Mucosa of gallbladder (tissue), 1 donor: ENCODE results near the gene AUTS2. TPM values are rescaled to one million over a fixed set of nuclear protein-coding genes. Genes with fewer than 3 reads are reported as not detected.

Experiments used
- DNase-seq: peaks from one replicate; pipeline ENCODE4 v3.0.0-alpha.2; 2020; ENCODE audit warnings: low spot score
- total RNA-seq: library from RNA; stranded (reverse); gene quantifications from one replicate; pipeline ENCODE4 v1.2.1, GENCODE V29; 2021
- donor health status: DM: no; HTN: no; CAD: no.

The AUTS2 gene
- total RNA-seq, 1 donor from 2014 or later = 50.1 TPM

DNA sequence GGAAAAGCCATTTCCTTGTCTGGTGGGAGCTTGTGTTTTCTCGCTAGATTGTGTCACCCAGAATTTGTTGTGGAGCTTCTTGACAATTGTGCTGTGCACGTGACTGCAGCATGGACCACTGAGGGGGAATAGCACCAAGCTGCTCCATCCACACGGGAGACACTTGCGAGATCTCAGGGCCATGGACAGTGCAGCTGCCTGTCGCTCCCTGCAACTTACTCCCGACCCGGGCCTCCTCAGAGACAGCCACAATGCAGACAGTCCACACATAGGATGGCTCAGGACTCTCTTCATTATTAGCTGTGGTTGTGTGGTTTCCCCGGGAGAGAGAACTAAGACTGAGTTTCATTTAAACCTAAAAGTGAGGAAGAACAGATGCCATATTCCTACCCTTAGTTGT lies 860.5 kb downstream of the AUTS2 start:
- DNase-seq = no peak

GRCh38 chr7:70459546-70459945 lies 861.3 kb downstream of the AUTS2 start:
- no peak for DNase-seq

DNA sequence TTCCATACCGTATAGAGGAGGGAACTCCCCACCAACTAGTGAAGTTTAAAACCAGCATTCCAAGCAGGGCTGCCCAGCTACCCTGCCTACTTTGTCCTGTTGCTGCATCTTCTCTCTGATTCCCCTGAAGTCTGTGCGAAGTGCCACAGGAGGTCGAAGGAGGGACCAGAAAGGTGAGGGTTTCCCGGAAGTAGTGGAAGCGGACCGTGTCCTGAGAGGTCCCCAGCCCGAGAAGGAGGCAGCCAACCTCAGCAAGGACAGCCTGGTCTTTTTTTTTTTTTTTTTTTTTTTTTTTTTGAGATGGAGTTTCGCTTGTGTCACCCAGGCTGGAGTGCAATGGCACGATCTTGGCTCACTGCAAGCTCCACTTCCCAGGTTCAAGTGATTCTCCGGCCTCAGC lies 861.8 kb downstream of the AUTS2 start:
- no peak for DNase-seq

- no peak for DNase-seq
Measured at GRCh38 chr7:70460562-70460961, 862.3 kb downstream of the AUTS2 start.

GRCh38 chr7:70463352-70463938 lies 865.2 kb downstream of the AUTS2 start:
- peak; percentile 74 for DNase-seq

GRCh38 chr7:70466725-70467364 lies 868.6 kb downstream of the AUTS2 start:
- DNase-seq = no peak

DNA sequence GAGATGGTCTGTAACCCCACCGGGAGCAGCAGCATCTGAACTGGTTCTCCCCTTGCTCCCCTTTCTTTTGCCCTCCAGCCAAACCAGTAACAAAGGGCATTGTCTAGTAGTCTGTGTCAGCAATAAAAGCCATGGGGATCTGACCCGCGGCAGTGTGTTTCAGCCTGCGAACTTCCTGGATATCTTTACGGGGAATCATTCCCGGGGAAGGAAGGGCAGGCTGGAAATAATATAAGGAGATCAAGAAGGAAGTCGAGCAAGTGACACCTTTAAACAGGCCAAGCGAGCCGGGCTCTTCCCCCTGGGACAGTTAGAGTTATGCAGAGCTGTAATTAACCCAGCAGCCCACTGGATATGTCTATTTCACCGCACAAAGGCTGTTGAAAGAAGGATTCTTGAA lies 872.5 kb downstream of the AUTS2 start:
- no peak for DNase-seq

DNA sequence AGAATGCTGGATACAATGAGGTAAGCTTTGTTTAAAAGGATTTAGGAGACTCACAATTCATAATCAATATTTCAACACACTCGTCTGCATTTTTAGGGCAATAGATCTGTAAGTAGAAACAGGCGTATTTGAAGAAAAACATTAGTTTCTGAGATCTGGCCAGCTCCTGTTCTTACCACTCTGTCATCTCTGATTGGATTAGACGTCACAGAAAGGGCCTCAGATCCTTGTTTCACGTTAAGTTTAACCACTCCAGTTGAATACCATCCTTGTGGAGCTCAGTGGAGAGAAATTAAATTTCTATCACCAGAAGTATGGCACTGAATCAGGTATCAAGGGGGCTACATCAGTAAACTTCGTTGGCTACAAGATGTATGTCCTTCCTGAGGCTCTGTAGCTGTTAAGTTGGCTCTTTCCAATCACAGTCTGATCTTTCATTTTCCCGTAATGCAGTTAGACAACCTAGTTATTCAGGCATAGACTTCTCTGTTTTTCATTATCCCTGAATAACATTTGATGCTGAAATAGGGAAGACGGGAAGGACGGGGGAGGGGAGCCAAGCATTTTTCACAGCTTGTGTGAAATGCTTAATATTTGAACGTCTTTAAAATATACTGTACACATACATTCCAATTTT lies 874.4 kb downstream of the AUTS2 start:
- no peak for DNase-seq

GRCh38 chr7:70474639-70475234 lies 876.5 kb downstream of the AUTS2 start:
- no peak for DNase-seq

DNA sequence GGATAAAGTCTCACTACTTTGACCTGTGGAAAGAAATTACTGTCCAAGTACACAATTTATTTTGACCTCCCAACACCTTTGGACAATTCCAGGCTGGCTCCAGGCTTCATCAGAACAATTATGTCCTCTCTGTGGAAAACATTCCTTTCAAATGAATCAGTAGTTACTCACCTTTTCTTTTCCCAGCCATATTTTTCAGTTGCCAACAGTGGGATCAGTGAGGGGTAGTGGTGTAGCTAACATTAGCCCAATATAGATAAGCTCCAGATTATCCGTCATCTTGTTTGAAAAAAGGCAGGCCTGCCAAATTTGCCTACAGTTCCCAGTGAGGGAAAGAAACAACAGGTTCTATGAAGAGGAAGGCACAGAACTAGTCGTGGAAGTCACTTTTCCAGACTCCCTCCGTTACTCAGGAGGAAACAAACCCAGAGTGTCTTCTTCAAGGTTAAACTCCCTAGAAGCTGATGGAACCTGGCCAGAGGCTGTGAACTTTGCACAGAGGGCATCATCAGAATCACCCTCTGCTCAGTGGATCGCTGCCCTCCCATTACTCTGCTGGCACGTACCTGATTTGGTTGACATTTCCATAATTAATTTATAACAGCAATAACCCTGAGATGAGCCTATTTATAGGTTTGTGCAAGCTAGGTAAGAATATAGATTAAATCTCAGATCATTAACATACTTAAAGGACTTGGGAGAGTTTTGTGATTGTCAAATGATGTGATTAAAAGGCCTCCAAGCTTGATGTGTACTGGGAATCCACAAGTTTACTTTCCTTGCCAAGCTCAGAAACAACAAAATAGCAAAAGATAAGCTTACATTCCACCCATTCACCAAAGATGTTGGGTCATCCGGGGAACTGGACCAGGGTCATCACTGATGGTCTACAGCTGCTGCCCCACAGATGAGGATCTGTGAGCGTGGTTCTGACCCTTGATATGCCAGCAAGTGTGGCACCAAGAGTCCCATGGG lies 879.0 kb downstream of the AUTS2 start:
- no peak for DNase-seq

DNA sequence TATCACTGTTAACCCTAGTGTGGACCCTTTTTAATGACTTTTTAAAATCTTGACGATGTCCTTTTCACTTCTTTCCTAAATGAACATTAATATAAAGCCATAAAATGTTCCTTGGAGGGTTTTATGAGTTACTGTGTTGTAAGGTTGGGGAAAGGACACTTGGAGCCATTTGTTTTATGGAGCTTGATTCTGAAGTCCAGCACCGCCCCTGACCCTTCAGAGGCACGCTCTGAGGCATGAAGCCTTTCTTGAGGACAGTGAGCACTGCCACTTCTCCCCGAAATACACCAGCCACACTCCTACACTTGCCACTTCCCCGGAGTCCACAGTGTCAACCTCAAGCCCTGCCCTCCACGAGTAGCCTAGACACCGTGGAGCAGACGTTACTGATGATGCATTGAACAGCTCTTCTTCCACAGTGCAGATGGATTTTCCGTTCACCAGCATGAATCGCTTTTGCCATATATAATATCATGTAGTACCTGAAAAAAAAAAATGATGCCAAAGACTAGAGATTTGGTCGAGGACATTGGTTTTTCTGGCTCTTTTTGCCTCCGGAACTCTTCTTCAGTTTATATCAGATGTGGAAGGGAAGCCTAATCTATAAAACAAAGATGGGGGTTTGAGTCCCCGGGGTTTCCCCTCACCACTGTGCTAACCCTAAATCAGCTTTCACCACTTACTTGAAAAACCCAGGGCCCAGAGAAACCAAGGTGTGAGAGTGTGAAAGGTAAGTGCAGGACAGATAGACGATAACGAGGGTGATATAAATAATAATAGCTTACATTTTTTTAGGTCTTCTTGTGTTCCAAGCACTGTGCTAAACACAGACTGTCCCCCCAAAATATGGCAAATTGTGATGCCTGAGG lies 881.1 kb downstream of the AUTS2 start:
- no peak for DNase-seq

DNA sequence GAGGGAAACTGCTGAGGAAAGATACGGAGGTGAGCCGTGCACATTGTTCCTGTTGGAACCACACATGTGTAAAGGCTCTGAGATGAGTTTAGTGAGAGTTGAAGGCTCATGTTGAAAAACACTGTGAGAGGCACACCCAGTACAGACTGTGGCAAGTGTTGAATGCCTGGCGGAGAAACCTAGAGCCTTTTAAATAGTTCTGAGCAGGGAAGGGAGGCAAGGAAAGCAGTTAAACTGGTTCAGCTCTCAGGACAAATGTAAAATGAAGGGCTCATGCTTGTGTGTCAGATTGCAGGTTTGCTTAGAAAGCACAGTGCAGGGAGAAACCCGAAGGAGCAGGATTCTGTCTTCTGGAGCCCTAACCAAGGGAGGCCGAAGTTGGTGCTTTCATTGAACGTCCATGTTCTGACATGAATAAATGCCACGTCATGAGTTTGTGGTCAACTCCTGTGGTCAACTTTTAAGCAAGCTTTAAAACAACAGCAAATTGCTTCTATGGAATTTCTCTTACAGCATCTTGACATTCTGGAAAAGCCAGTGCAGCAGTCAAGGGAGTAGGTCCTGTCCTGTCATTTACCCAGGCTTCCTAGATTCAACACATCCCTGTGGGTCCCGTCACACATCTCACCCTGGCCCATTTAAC lies 882.8 kb downstream of the AUTS2 start:
- no peak for DNase-seq

DNA sequence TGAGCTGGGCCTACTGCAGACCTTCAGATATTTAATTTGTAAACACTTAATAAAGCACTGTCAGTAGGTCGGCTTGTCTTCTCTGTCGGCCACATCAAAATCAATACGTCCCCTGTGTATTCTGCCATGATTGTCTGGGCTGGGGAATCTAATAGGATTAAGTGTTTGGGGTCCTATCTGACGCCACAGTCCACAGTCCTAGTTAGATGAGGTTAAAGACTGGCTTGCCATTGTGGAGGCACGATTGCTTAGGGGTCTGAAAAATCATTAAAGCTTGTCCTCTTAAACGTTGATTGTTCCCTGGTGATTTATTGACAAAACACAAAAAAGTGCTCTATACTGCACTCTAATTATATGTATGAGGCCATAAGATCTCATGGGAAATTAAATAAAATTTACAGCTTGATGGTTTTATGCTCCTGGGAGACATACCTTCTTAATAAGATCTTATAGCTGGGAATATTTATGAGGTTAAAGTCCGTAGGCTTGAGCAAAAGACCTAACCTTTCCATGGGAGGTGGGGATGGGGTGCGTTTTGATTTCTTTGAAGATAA lies 883.4 kb downstream of the AUTS2 start:
- no peak for DNase-seq

DNA sequence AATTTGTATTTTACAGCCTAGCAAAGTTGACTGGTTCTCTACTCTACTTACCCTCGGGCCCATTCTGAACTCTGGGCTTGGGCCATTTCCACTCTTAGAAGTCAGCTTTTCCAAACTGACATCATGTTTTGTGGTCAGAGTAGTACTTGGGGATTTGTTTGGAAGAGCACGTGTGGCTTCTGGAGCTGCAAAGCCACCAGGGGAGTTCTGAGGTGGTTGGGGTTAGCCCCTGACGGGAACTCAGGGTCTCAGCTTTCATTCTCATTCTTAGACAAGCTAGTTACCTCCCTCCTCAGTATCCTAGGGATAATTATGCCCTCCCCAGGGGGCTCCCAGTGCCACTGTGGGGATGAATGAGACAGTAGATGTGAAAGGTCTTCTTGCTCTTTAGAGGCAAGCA lies 886.0 kb downstream of the AUTS2 start:
- DNase-seq = no peak

DNA sequence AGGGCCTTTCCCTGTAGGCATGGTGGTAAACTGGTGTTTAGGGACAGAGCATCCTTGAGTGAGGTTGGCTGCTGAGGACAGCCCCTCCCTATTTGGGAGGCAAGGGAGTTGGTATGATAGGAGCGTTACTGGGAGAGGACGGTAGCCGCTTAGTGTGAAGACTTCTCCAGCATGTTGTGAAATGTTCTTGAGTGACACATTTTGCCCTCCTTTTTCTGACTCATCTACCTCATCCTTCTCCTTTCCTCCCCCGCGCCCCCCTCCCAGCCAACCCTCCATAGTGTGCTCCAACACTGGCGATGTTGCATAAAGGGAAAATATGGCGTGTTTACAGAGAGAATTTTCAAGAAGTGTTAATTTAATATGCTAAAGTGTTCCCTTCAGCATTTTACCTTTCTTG lies 888.7 kb downstream of the AUTS2 start:
- DNase-seq = no peak

DNA sequence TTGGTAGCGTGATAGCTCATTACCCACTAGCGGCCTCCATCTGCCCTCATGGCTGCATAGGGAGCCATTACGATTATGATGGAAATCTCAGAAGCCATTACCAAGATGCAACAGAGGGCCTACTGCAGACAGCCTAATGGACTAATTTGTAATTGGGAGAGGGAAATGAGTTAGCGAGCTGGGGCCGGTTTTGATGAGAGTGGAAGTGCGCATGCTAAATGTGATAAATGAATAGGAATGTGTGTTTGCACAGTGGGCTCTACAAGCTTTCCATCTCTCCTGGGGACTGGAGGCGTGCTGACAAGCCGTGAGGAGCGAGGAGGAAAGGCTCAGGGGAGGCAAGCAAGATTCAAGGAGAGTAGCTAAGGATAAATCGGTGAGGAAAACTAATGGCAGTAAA lies 889.2 kb downstream of the AUTS2 start:
- no peak for DNase-seq

- DNase-seq = no peak
Measured at GRCh38 chr7:70487886-70488285, 889.6 kb downstream of the AUTS2 start.

DNA sequence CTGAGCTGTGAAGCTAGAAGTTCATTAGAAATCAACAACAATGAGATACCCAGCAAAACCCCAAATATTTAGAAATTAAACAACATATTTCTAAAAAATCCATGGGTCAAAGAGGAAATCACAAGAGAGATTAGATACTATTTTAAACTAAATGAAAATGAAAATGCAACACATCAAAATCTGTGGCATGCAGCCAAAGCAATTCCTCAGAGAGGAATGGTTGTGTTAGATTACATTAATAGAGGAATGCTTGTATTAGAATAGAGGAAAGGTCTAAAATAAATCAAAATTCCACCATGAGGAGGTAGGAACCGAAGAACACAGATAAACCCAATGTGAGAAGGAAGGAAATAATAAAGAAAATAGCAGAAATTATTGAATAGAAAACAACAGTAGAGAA lies 891.5 kb downstream of the AUTS2 start:
- no peak for DNase-seq

- DNase-seq = no peak
Measured at GRCh38 chr7:70492625-70493024, 894.4 kb downstream of the AUTS2 start.
